GM23248 (cell line): ENCODE measurements around the gene ZNF212.

Experiments used
- EZH2 ChIP-seq: fragments of 200-600 bp; sonication (generic); IDR thresholded peaks from 2 replicates; pipeline ENCODE4 v1.6.1; 2018; ENCODE audit warnings: antibody characterized with exemption, mild to moderate bottlenecking; ENCODE audit not compliant: insufficient read depth, poor library complexity, severe bottlenecking
- EZH2phosphoT487 ChIP-seq: fragments of 200-600 bp; sonication (generic); IDR thresholded peaks from 2 replicates; pipeline ENCODE4 v1.6.1; 2018; ENCODE audit warnings: antibody characterized with exemption, moderate library complexity, mild to moderate bottlenecking, low read depth; ENCODE audit not compliant: insufficient read depth

- TF ChIP-seq EZH2 = no peak
- no peak for TF ChIP-seq EZH2phosphoT487
Observed at GRCh38 chr7:149282331-149282655, 42.8 kb downstream of the ZNF212 start.
